Frontal cortex (tissue), 4 donors: ENCODE results near the gene MSMP. TPM values are rescaled to one million over a fixed set of nuclear protein-coding genes. Genes with fewer than 3 reads are reported as not detected.
A peak's percentile ranks its signal among the peaks of the same experiment; 100 is the strongest.

Experiments
- DNase-seq, 2 donors: peaks; one replicate each; pipeline ENCODE4 v3.0.0; 2012; ENCODE audit warnings: low spot score in 2 of 2
- FAIRE-seq: peaks from 2 replicates; lab custom pipeline; 2012; peaks lifted over from hg19 to GRCh38; lab: Jason Lieb, UNC
- total RNA-seq: library from RNA; depleted of rRNA; stranded (reverse); fragments of >200 nt; gene quantifications from one replicate; pipeline ENCODE4 v1.2.3, GENCODE V29; 2014
- donor health status: control.
- donor health status: control.
- donor health status: control.

The MSMP gene
- total RNA-seq, 1 donor from 2014 or later, result 0.41 TPM

GRCh38 chr9:35748858-35749514, 5.1 kb downstream of the MSMP start, which contains the start of the genes GBA2 and RGP1:
TSS of gene GBA2 (minus strand) at chr9:35749228. CDS start at chr9:35748704, 524 bp downstream.
TSS of gene RGP1 (plus strand) at chr9:35749287. CDS start at chr9:35749756, 469 bp downstream.
- DNase-seq (peak; percentile 84 to 86), FAIRE-seq (no peak)

DNA sequence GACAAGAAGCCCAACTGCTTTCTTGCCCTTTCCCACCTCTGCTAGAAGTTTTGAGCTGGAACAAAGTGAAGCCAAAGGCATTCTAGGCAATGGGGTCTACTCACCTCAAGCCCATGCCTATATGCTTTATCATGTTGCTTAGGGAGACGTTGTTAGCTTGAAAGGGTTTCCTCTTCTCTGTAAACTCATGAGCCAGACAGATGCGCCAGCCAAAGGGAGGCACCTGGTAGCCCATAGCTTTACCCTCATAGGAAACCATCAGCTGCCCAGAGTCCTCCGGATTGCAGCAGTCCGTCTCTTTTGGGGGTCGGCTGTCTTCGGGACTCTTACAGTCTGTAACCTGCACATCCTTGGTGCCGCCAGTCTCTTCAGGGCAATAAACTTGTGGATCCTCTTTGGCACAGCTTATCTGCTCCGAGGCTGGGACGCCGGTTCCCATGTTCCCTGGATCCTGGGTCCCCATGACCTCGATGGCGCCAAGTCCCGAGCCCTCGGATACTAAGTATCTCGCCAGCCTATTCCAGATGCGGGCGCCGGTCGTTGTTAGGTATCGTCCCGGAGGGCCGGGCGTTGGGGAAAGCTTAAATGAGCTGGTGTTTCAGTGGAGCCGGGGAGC, 5.7 kb downstream of the MSMP start:
- DNase-seq, result no peak
- FAIRE-seq, result no peak

DNA sequence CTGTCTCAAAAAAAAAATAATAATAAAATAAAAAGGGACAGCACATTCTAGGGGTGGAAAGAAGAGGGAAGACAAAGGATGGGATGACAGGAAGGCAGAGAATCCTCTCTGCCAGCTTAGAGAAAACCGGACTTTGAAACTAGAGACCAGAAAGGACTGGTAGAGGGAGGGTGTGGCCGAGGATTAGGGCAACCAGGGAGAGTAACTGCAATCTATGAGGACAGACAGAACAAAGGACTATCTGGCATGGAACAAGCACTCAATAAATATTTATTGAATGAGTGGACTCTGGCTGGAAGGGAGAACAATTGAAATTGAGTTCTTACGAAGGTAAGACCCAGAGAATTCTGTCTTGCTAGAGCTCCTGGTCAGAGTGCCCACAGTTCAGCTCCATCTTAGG, 7.5 kb downstream of the MSMP start:
- DNase-seq (no peak), FAIRE-seq (no peak)

DNA sequence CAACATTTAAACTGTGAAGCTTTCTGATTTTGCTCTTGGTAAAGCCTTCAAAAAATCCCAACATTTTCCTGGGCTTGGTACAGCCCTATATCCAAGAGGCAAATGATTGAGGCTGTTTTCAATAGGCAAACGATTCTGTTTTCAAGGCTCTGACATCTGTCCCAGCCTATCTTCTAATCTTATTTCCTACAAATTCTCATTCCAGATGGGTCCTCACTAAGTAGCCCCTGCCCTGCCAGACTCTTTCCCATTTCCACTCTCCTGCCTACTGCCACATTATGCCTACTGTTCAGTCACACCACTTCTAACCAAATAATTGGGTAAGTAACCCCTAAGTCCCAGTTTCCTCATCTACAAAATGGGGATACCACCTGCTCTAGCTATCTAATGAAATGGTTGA, 8.5 kb downstream of the MSMP start:
- no peak for DNase-seq
- FAIRE-seq, result no peak

- DNase-seq (no peak), FAIRE-seq (no peak)
Measured at GRCh38 chr9:35743880-35744518, 10.1 kb downstream of the MSMP start.

GRCh38 chr9:35743452-35743851, 10.6 kb downstream of the MSMP start:
- FAIRE-seq (no peak), DNase-seq (no peak)

GRCh38 chr9:35741740-35742139, 12.3 kb downstream of the MSMP start:
- no peak for FAIRE-seq
- no peak for DNase-seq

- DNase-seq (no peak), FAIRE-seq (no peak)
Measured at GRCh38 chr9:35740243-35740642, 13.8 kb downstream of the MSMP start.

DNA sequence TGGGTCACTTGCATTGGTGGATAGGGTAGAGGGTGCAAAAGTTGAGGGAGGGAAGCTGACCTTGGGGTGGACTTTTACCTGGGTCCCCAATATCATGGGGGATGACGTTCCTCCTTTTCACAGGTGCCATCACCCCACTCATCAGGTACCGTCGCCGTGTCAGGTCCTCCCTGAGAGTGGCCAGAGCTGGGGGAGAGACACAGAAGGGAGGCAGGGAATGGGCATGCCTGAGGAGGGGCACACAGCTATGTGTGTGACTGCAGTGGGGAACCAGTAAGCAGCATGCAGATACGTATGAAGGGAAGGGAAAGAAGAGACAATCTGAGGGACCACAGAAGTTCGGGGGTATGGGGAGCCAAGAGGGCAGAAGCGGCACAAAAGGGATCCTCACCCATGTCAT, 15.2 kb downstream of the MSMP start:
- DNase-seq, result no peak
- FAIRE-seq, result no peak

GRCh38 chr9:35738186-35738585, 15.9 kb downstream of the MSMP start:
- no peak for FAIRE-seq
- no peak for DNase-seq

DNA sequence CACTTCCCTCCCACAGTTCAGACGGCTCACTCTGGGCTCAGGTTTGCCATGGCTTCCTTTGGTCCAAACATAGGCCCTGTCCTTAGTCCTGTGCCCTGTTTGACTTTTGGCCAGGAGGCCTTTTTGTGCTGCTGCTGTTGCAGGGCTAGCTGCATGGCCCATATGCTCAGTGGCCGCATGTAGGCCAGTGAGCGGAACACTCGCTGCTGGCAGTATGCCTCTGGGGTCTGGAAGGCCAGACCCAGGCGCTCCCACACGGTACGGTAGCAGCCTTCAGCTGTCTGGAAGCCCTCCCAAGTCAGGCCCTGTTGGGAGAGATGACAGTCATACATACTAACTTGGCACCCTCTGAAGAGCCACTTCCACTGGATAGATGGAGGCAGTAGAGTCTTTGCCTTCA, 16.9 kb downstream of the MSMP start:
- no peak for DNase-seq
- FAIRE-seq, result no peak

DNA sequence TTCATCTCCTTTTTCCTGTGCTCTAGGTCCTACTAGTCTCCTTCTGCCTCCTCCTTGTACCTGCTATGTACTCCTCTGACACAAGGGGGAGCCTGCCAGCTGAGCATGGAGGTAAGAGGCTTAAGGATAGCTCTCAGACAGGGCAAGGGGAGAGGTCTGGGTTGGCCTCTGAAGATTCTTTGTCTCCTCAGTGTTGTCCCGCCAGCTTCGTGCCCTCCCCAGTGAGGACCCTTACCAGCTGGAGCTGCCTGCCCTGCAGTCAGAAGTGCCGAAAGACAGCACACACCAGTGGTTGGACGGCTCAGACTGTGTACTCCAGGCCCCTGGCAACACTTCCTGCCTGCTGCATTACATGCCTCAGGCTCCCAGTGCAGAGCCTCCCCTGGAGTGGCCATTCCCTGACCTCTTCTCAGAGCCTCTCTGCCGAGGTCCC, 17.9 kb downstream of the MSMP start:
- peak in 1 of 2 donors; percentile 57 for DNase-seq
- FAIRE-seq, result no peak

- DNase-seq, result no peak
Measured at GRCh38 chr9:35734096-35734495, 20.0 kb downstream of the MSMP start.

DNA sequence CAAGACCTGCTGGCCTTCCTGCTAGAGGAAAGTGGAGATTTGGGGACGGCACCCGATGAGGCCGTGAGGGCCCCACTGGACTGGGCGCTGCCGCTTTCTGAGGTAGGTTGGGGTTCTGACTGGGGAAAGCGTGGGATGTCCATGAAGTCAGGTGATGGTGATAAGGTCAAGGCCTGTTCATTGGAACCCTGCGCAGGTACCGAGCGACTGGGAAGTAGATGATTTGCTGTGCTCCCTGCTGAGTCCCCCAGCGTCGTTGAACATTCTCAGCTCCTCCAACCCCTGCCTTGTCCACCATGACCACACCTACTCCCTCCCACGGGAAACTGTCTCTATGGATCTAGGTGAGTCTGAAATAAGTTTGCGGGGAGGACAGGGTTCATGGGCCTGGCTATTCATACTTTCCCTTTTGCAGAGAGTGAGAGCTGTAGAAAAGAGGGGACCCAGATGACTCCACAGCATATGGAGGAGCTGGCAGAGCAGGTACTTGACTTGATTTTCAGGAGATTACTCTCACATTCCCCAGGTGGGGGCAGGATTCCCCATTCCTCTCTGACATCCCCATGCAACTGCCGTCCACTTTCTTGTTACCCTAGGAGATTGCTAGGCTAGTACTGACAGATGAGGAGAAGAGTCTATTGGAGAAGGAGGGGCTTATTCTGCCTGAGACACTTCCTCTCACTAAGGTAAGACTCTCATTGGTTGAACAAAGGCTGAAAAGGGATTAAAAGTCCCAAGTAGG, 21.1 kb downstream of the MSMP start:
- FAIRE-seq, result no peak
- peak in 1 of 2 donors; percentile 25 for DNase-seq

More at GRCh38 chr9:35734096-35734495, 20.0 kb downstream of the MSMP start:
- FAIRE-seq, result no peak

DNA sequence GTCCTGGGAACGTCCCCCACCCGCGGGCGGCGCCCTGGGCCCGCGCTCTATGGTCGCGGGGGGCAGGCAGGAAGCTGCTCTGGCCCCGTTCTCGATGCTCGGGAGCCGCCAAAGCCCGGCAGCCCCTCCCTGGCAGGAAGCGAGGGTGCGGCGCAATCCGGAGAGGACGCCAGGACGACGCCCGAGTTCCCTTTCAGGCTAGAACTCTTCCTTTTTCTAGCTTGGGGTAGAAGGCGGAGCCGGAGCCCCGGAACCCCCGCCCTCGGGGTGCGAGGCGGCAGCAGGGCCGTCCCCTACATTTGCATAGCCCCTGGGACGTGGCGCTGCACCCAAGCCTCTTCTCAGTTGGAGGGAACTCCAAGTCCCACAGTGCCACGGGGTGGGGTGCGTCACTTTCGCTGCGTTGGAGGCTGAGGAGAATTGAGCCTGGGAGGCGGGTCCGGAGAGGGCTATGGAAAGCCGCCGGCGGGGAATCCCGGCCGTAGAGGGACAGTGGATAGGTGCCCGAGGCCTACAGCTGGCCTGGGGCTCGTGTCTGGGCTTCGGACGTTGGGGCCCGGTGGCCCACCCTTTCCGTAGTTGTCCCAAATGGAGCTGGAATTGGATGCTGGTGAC, 21.8 kb downstream of the MSMP start, which contains the start of the genes CREB3 and TLN1:
Gene CREB3 (plus strand): TSS at position 482 of the 615 bp plus-strand sequence. CDS start 107 bp downstream, at position 589.
Gene TLN1 (minus strand): TSS at position 11 of the 615 bp plus-strand sequence. CDS start 6,501 bp downstream, outside the sequence.
- DNase-seq (peak; percentile 94 to 96), FAIRE-seq (no peak)

DNA sequence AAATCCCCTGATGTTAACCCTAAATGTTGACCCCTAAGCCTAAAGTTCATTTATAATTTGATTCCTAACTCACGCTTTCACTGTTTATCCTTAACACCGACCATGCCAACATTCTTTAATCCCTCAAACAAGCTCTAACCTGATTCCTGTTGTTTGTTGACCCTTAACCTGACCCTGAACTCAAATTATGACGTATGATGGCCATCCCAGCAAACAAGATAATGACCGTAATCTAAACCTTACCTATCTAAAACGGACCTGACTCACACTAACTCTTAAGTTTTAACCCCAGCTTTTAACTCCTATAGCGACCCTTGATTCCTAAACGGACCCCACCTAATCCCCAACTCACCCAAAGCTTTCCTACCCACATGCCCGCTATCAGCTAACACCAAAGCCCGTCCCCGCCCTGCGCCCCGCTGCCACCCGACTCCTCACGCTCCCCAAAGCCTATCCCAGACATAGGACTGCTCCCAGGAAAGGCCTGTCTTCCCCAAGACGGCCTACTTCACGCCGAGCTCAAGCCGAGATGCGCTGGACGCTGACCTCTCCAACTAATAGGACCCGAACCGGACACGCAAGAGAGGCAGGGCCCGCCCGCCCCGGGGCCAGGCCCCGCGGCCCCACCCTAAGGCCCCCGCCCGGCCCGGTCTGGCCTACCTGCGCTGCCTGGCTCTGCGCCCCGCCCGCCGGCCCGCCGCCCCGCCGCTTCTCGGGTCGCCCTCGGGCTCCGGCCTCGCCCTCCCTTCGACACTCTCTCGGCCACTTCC, 22.5 kb downstream of the MSMP start:
- DNase-seq, result peak in 1 of 2 donors; percentile 33
- no peak for FAIRE-seq

GRCh38 chr9:35730486-35730854, 23.6 kb downstream of the MSMP start:
- no peak for DNase-seq
- no peak for FAIRE-seq

DNA sequence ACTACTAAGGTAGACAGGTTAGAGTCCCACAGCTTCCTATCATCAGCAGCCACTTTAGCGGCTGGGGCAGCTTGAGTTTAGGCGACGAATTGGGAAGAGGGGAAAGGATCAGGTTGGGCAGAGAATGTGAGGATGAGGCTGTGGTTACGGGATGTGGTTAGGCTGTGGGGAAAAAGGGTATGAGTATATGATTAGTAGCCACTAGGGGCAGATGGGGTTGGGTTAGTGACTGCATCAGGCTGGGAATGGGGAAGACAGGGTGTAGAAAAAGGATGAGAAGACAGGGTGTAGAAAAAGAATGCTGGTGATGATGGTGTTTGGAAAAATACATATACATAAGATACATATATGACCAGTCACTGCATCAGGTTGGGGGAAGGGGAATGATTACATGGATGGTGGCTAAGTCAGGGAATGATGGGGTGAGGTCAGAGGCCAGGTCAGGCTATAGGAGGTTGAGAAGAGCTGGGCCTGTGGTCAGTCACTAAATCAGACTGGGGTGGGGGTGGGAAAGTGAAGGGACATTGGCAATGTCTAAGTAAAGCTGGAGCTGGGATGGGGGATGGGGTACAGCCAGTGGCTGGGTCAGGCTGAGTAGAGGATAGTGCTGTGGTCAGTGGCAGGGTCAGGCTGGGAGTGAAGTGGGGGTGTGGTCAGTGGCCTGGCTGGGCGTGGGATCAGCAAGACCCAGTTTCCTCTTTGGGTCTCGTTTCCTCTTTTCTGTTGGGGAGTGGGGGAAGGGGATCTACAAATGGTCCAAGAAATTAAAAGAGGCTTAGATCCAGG, 24.2 kb downstream of the MSMP start:
- FAIRE-seq, result no peak
- no peak for DNase-seq
